B cell (primary cell): ENCODE measurements around the gene ZFR2. TPM values are rescaled to one million over a fixed set of nuclear protein-coding genes. Genes with fewer than 3 reads are reported as not detected.

Source experiments
- ATAC-seq: fragments of 200-7000 bp; cut with Tn5 transposase; one replicate; pipeline ENCODE4 v1.10.0; 2021; ENCODE audit warnings: low read depth, mild to moderate bottlenecking, moderate number of reproducible peaks, moderate library complexity
- CTCF ChIA-PET: fragments of 350-600 bp; sonication (Branson Sonifier 250); formaldehyde crosslinking; loops from one replicate; lab custom pipeline; 2021; ENCODE audit warnings: antibody characterized with exemption, inconsistent platforms; lab: Charles Lee
- POLR2A ChIA-PET: fragments of 350-600 bp; sonication (Branson Sonifier 250); formaldehyde crosslinking; loops from one replicate; lab custom pipeline; 2021; ENCODE audit warnings: antibody characterized with exemption; lab: Charles Lee
- DNase-seq: peaks from one replicate; pipeline ENCODE4 v3.0.0; 2013
- H2AFZ ChIP-seq: 2 replicates; pipeline ENCODE4 v1.6.1; 2012; ENCODE audit warnings: mild to moderate bottlenecking, low read depth, low read length; ENCODE audit not compliant: insufficient read depth, poor library complexity, severe bottlenecking
- H3K27ac ChIP-seq, 2 donors: 1 replicate in 1 of 2; 2 replicates in 1 of 2; pipeline ENCODE4 v1.5.1; 2012 to 2013; ENCODE audit warnings: low read length in 2 of 2, mild to moderate bottlenecking in 2 of 2, moderate library complexity in 1 of 2
- H3K27me3 ChIP-seq, 4 experiments: fragments of 200-600 bp in 1 of 4; sonication (generic) in 1 of 4; replicated peaks in 1 of 4; 1 replicate in 2 of 4; 2 replicates in 2 of 4; pipeline versions ENCODE4 v1.6.1 to v1.7.0; 2013 to 2016; ENCODE audit warnings: low read length in 3 of 4, mild to moderate bottlenecking in 2 of 4, mixed read lengths in 1 of 4, moderate library complexity in 1 of 4; ENCODE audit not compliant: insufficient read depth in 4 of 4, control insufficient read depth in 3 of 4; ENCODE audit errors: control extremely low read depth in 1 of 4
- H3K36me3 ChIP-seq, 2 experiments: replicated peaks in 1 of 2; 1 replicate in 1 of 2; 2 replicates in 1 of 2; pipeline versions ENCODE4 v1.6.1 to v1.7.1; 2013; ENCODE audit warnings: low read length in 1 of 2; ENCODE audit not compliant: insufficient read depth in 2 of 2, control insufficient read depth in 1 of 2; ENCODE audit errors: control extremely low read depth in 1 of 2, extremely low read depth in 1 of 2
- H3K4me1 ChIP-seq, 2 donors: fragments of 200-600 bp in 1 of 2; sonication (generic) in 1 of 2; 1 replicate in 1 of 2; 2 replicates in 1 of 2; pipeline versions ENCODE4 v1.5.1 to v1.6.1; 2013 to 2017; ENCODE audit warnings: low read length in 2 of 2; ENCODE audit not compliant: control insufficient read depth in 2 of 2, insufficient read depth in 2 of 2
- H3K4me2 ChIP-seq: replicated peaks from 2 replicates; pipeline ENCODE3; 2012; ENCODE audit warnings: mild to moderate bottlenecking, low read depth, low read length; ENCODE audit not compliant: poor library complexity, severe bottlenecking
- H3K4me3 ChIP-seq, 5 experiments: fragments of 200-600 bp in 1 of 5; sonication (generic) in 1 of 5; 1 replicate in 3 of 5; 2 replicates in 2 of 5; pipeline versions ENCODE4 v1.5.1 to v1.7.0; 2011 to 2016; ENCODE audit warnings: low read length in 4 of 5, mild to moderate bottlenecking in 4 of 5, low read depth in 2 of 5, control low read depth in 1 of 5, moderate library complexity in 1 of 5; ENCODE audit not compliant: insufficient read depth in 1 of 5; ENCODE audit errors: control extremely low read depth in 1 of 5, extremely low read depth in 1 of 5
- H3K79me2 ChIP-seq: fragments of 200-600 bp; sonication (generic); one replicate; pipeline ENCODE4 v1.6.0; 2016; ENCODE audit warnings: low read length; ENCODE audit not compliant: control insufficient read depth, insufficient read depth
- H3K9ac ChIP-seq: fragments of 200-600 bp; sonication (generic); 2 replicates; pipeline ENCODE4 v1.6.1; 2017; ENCODE audit warnings: mild to moderate bottlenecking, low read length, moderate library complexity
- H3K9me3 ChIP-seq, 3 donors: one replicate each; pipeline versions ENCODE4 v1.6.1 to v1.7.1; 2013; ENCODE audit warnings: low read length in 2 of 3; ENCODE audit not compliant: control insufficient read depth in 2 of 3, insufficient read depth in 1 of 3; ENCODE audit errors: control extremely low read depth in 1 of 3
- H4K20me1 ChIP-seq: 2 replicates; pipeline ENCODE4 v1.6.0; 2012; ENCODE audit warnings: mild to moderate bottlenecking, low read length; ENCODE audit not compliant: insufficient read depth, control insufficient read depth, poor library complexity, severe bottlenecking
- H3K27ac Mint-ChIP-seq: one replicate; pipeline ENCODE4 v1.8.0; 2021; ENCODE audit warnings: mixed read lengths
- H3K27me3 Mint-ChIP-seq: one replicate; pipeline ENCODE4 v1.8.0; 2021; ENCODE audit warnings: mixed read lengths
- H3K4me1 Mint-ChIP-seq: one replicate; pipeline ENCODE4 v1.8.0; 2021; ENCODE audit warnings: mixed read lengths
- H3K4me3 Mint-ChIP-seq: one replicate; pipeline ENCODE4 v1.8.0; 2021; ENCODE audit warnings: mixed read lengths
- H3K9me3 Mint-ChIP-seq: one replicate; pipeline ENCODE4 v1.8.0; 2022; ENCODE audit warnings: mixed read lengths; ENCODE audit not compliant: insufficient read depth
- CTCF ChIP-seq: fragments of 200-600 bp; IDR thresholded peaks from one replicate; pipeline ENCODE4 v1.8.0; 2022; ENCODE audit warnings: antibody characterized with exemption, mild to moderate bottlenecking
- EZH2 ChIP-seq: IDR thresholded peaks from 2 replicates; pipeline ENCODE4 v1.6.1; 2012; ENCODE audit warnings: borderline replicate concordance, low read depth, mild to moderate bottlenecking, moderate library complexity, low read length; ENCODE audit not compliant: insufficient read depth, poor library complexity, severe bottlenecking
- WGBS: methylation state at CpG from one replicate; pipeline ENCODE4 v1.1.5; 2013; ENCODE audit warnings: missing lambda C conversion rate; ENCODE audit not compliant: insufficient coverage; 5-methylcytosine and 5-hydroxymethylcytosine counted together
- intact Hi-C: fragments of 100-400 bp; cut with micrococcal nuclease; formaldehyde crosslinking; loops from one replicate; pipeline ENCODE4 v1.10.0; 2022
- polyA minus RNA-seq: library from RNA; depleted of rRNA, polyadenylated mRNA; stranded (reverse); fragments of >200 nt; gene quantifications from 2 replicates; pipeline ENCODE4 v1.2.3, GENCODE V29; 2012
- polyA plus RNA-seq: library from polyadenylated mRNA; depleted of rRNA; stranded (reverse); fragments of >200 nt; gene quantifications from 2 replicates; pipeline ENCODE4 v1.2.3, GENCODE V29; 2012
- total RNA-seq, 2 donors: library from RNA; stranded (reverse); fragments of 120-200 nt in 1 of 2; gene quantifications; 1 replicate in 1 of 2; 2 replicates in 1 of 2; pipeline versions ENCODE4 v1.2.3 to v1.2.4, GENCODE V29; 2013 to 2022

ZFR2 gene
- 0.39 TPM in 1 of 2 replicates, not detected in the other for total RNA-seq
- 0.47 TPM for total RNA-seq (2013)
- polyA plus RNA-seq, result 0.36 and 0.71 TPM in 2 replicates
- polyA minus RNA-seq, result 0.43 and 0.50 TPM in 2 replicates

DNA sequence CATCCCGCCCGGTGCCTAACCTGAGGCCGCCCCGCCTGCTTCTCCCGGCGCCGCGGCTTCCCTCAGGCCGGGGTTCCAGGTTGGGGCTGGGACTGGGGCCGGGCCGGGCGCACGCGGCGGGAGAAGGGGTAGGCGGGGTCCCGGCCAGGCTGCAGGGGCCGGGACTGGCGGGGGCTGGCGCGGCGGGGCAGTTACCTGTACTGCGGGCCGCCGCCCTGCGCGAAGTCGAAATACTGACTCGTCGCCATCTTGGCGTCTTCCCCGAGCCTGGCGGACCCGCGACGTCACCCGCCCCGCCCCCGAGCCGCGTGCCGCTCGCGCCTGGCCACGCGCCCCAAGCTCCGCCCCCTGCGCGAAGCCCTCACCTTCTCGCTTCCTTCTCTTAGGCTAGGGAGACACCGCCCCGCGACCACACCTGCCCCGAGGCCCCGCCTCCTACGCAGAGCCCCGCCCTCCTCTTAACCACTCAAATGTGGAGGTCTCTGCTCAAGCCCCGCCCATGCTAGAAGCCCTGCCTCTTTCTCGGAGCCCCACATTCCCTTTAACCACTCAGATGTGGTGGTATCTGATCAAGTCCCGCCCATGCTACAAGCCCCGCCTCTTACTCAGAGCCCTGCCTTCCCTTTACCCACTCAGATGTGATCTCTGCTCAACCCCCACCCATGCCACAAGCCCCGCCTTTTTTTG lies at the start of gene ZFR2:
ZFR2 (minus strand) TSS at position 269 of the 687 bp plus-strand sequence; CDS start at position 248, 21 bp downstream.
- H3K4me1 ChIP-seq, result peaks cover 0 to 14% of the 10 kb centered on the region in 2 donors
- peaks cover 0 to 13% (median 5%) of the 10 kb centered on the region in 3 donors for H3K9me3 ChIP-seq
- H2AFZ ChIP-seq, result peak within 1 kb of the TSS; percentile 16
- peak within 1 kb of the TSS; percentile 26 for H3K4me3 Mint-ChIP-seq
- POLR2A ChIA-PET, result no interaction called here
- no peaks in the 10 kb centered on the region for H3K79me2 ChIP-seq
- H3K4me2 ChIP-seq, result peak within 1 kb of the TSS; percentile 57
- 20% methylated on average over 62 of the region's 62 CpGs for WGBS
- no peak within 1 kb of the TSS for H3K9ac ChIP-seq
- no peak within 1 kb of the TSS for H3K4me3 ChIP-seq
- H4K20me1 ChIP-seq, result no peaks in the 10 kb centered on the region
- DNase-seq, result peak; percentile 41
- TF ChIP-seq EZH2 (no peak), CTCF (no peak)
- H3K27me3 Mint-ChIP-seq, result peaks cover 44% of the 10 kb centered on the region
- peaks cover 5% of the 10 kb centered on the region for H3K4me1 Mint-ChIP-seq
- no peaks in the 10 kb centered on the region for H3K36me3 ChIP-seq
- no peak within 1 kb of the TSS for H3K27ac ChIP-seq
- no peak within 1 kb of the TSS for H3K27ac Mint-ChIP-seq
- CTCF ChIA-PET, result no interaction called here
- H3K9me3 Mint-ChIP-seq, result no peaks in the 10 kb centered on the region
- ATAC-seq, result no peak
- H3K27me3 ChIP-seq, result peaks cover 0 to 33% (median 22%) of the 10 kb centered on the region in 4 experiments
- intact Hi-C loops, result no loop called here

GRCh38 chr19:3916033-3916432 lies 47.2 kb upstream of the ZFR2 start:
- DNase-seq (no peak), ATAC-seq (no peak)
- peaks cover 0 to 4% of the 10 kb centered on the region in 2 donors for H3K4me1 ChIP-seq
- no peak overlapping the region for H3K9ac ChIP-seq
- POLR2A ChIA-PET, result no interaction called here
- no peaks in the 10 kb centered on the region for H3K79me2 ChIP-seq
- H3K4me2 ChIP-seq, result no peak overlapping the region
- no peaks in the 10 kb centered on the region for H3K27me3 ChIP-seq
- H2AFZ ChIP-seq, result no peak overlapping the region
- peaks cover 0 to 16% (median 0%) of the 10 kb centered on the region in 3 donors for H3K9me3 ChIP-seq
- H3K36me3 ChIP-seq, result no peaks in the 10 kb centered on the region
- peaks cover 4% of the 10 kb centered on the region for H3K4me1 Mint-ChIP-seq
- H3K4me3 Mint-ChIP-seq, result no peak overlapping the region
- intact Hi-C loops, result no loop called here
- no peak overlapping the region for H3K27ac Mint-ChIP-seq
- CTCF ChIA-PET, result no interaction called here
- TF ChIP-seq CTCF, result no peak
- TF ChIP-seq EZH2, result no peak
- no peaks in the 10 kb centered on the region for H4K20me1 ChIP-seq
- whole genome bisulfite sequencing, result 100% methylated on average over 4 of the region's 5 CpGs
- H3K9me3 Mint-ChIP-seq, result no peaks in the 10 kb centered on the region
- H3K4me3 ChIP-seq, result no peak overlapping the region
- no peak overlapping the region for H3K27ac ChIP-seq
- peaks cover 13% of the 10 kb centered on the region for H3K27me3 Mint-ChIP-seq
